HG03025 (cell line): Measurements from ENCODE around the gene TMEM229B.

ENCODE experiments used
- ATAC-seq: cut with Tn5 transposase; IDR thresholded peaks from one replicate; pipeline ENCODE4 v1.9.1; 2021; ENCODE audit warnings: mild to moderate bottlenecking, moderate library complexity; ENCODE audit not compliant: unreplicated experiment, low FRiP score

Gene TMEM229B

DNA sequence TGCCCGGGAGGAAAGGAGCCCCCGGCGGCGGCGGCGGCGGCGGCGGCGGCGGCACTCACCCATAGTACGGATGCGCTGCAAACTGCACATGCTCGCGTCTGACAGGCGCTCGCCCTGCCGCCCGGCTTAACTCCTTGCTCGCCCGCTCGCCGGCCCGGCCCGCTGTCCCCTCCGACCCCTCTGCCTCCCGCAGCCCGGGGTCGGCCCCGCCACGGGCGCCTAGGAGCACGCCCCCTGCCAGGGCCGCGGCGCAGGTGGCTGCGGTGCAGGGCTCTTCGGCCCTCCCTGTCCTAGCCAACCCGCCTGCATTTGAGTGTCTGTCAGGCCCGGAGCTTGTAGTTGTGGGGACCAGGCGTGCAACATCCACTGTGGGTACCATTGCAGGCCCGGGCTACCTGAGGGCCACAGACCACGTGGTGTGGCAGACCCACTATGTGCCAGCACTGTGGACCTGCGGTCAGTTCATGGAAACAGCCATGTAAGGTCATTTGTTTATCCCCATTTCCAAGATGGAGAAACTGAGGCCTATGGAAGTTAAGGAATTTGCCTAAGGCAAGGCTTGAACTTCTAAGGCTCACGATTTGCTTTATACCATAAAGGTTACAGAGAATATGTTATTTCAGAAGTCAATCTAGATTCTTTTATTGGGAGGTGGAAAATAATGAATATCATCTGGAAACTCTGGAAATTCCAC is 27.0 kb upstream of the TMEM229B start:
- ATAC-seq, result no peak

DNA sequence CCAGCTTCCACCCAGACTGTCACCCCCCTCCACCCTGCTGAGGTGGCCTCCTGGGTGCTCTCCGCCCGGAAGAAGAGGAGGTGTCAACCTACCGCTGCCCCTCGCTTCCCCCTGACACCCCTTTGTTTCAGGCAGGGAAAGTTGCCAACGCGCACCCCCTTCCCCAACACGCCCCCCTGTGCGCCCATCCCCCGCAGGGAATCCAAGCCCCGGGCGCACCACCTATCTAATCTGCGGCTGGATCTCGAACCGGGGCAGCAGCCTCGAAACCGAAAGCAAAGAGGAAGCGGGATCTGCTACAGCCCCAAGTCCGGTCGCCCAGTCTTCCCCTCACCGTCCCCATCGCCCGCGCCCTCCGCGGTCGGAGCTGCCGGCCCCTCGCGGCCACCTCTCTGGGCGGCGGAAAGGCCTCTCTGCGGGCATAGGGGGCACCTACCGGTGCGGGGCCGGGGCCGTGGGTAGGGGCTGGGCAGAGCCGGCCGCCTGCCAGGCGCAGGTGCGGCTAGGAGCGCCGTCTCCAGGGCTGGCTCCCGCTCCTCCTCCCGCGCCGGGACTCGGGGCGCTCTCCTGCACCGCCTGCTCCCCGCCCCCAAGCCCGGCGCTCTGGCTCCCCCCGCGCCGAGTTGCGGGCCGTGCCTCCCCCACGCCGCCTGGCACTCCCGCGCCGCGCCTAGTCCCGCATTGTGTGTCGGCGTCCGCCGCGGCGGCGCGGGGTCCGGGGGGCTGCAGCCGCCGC is 26.3 kb upstream of the TMEM229B start:
- no peak for ATAC-seq

DNA sequence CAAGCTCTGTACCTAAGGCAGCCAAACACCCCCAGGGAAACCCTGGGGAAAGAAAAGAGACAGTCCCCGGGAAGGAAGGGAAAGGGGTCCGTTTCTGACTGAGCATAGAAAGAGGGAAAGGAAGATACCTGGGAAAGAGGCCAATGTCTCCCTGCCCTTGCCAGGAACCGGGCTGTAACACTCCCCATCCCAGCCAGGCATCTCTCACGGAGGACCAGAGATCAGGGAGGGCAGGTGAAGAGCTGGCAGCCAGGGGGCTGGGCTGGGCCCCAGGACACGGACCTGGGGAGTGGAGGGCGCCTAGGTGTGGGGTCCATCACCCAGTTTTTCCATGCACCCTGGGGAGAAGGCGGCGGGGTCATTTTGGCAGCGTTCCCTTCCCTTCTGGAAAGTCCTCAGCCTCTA is 25.7 kb upstream of the TMEM229B start:
- ATAC-seq, result no peak

DNA sequence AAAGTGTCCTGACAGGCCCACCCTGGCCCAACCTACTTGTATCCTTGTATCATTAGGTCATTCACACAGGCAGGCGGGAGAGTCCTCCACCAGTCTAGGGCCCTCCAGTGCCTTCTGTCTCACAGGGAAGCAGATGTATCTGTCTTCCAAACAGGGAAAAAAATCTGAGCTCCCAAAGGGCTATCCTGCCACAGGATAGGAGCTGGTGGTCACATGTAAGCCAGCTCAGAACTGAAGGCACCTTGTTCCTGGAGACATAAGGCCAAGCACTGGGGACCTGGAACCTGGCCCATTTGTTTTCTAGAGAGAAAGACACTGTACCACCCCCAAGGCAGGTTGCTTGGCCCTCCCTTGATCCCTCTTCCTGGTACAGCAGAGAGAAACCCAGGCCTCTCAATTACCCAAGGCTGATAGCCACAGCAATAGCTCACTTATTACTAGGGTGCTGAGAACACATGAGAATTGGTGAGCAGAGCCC is 25.1 kb upstream of the TMEM229B start:
- no peak for ATAC-seq

DNA sequence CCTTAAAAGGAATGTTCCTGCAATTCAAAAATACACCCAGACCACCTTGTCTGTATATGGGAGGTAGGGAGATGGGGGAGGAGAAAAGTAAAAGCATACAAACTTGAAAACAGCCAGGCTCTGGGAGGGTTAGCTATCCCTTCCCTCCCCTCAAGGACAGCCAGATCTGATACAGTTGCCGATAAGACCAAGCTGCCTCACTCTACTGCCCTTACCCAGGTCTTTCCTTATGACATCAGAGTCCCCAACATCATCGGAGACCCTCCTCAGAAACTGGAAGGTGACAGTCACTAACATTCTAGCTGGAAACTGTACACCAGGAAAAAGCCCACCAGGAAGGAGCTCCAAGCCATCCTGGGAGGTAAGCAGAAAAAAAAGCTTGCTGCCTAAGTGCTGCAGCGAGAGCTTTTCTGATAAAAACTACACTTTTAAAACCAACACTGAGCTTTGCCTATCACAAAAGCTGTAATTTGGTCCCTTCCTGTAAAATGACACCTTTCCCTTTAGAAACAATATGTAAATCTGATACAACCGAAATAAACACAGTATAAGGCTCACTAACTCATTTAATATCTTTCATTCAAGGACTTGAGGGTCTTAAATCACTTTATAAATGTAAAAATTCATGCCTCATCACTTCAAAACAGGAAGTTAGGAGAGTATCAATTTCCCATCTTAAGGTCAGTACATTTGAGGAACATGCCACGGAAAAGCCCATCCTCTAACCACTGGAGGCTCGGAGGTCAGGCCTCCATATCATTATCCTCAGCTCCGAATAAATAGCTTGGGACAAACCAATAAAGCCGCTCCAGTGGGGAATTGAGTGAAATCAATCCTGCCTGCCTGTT is 24.2 kb upstream of the TMEM229B start:
- no peak for ATAC-seq

DNA sequence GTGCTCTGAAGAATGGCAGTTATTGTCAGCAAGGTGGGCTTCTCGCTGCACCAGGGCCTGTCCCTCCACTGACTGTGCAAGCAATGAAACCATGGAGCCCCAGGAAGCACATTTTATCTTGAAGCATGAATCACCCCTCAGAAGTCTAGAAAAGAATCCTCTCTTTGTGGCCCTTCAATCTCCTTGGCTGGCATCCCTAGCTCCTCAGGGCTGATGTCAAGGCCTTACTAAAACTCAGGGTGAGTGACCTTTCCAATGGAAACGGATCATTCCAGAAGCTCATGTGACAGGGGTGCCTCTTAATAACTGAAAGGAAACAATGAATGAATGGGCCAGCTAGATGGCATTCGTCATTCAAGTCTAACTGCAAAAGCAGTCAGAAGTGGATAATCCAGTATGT is 22.3 kb upstream of the TMEM229B start:
- ATAC-seq, result no peak

DNA sequence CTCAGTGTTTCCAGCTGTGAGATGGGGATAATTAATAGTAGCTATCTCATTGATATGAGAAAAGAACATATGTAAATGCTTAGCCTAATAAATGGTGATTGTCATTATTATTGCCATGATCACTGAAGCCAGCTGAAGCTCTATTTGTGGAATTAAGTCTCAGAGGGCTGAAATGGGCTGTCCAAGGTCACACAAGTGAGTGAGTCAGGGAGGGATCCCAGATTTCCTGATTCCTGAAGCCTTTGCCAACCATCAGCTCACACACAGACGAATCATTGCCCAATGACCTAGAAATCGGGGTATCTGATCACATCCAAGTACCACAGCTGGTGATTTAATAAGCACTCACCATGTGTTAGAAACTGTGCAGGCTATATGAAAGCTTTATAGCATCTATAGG is 21.6 kb upstream of the TMEM229B start:
- ATAC-seq, result no peak

DNA sequence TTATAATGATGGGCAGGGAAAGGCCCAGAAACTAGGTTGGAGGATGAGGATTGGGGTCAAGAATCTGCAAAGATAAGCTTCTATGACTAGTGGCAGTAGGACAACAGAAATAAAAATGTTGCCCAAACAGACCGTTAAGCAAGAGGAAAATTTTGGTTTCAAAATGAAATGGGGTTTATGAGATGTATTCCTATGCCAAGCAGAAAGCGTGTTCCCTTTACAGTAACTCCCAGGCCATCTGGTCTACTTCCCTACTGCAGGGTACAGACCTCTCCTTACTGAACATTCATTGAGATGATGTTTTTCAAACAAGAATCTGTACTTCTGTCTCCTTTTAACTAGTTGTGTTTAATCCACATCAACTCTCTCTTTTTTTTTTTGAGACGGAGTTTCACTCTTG is 20.4 kb upstream of the TMEM229B start:
- no peak for ATAC-seq

DNA sequence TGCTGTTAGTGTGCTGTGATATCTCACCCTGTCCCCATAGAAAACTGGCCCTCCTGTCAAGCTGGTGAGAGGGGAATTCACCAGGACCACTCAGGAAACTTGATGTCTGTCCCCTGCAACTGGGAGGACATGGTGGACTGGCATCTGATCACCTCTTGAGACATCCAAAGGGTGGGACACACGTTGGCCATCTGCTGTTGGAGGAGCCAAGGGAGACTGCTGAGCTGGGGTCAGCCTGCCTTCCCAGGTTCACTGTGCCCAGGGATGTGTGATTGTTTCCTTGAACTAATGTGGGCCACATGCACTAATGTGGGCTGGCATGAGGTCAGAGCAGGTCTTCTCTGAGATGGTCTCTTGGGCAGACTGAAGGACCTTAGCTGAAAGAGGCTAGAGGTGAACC is 16.7 kb upstream of the TMEM229B start:
- no peak for ATAC-seq

DNA sequence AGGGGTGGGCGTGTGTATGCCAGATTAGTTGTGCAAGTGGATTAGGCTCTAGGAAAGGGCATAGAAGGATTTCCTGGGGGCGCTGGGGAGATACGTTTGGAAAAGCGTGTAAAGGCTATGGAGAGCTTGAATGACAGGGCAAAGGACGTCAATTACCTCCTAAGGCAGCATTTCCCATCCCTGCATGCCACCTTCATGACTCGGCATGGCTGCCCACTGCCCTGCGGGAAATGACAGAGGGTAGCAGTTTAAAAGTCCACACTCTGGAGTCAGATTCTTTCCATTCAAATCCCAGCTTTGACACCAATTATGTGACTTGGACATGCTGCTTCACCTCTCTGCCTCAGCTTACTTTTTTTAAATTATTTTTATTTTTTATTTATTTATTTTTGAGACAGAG is 14.8 kb upstream of the TMEM229B start:
- ATAC-seq, result no peak

DNA sequence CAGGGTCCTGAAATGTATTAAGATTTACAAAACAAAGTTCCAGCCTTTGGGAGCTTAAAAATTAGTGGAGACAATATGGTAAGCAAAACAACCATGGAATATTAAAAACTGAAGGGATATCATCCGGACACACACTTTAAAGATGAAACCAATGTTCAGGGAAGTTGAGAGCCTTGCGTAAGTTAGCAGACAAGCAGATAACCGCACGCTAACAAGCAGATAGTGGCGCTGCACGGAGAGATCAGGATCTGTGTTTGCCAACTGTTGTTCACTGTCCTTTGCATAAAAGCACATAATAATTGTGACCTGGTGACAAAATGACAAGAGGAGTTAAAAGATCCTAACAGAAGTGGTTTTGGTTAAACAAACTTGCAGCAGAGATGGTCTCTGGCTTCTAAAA is 14.3 kb upstream of the TMEM229B start:
- ATAC-seq, result no peak

DNA sequence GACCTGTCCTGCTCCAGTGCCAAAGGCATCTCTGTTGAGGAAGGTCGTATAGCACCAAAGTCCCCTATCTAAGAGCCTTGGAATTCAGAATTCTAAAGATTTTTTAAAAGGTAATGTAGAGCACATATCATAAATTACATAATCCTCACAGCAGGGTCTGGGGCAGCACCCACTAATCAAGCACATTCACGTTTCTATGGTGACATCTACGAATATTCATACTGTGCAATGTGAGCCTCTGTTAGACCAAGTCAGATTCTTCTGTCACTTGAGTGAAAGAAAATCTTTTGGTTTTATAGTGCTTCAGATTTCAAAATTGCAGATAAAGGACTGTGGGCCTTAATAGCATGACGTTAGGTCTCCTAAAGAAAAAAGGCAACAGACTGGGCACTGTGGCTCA is 13.1 kb upstream of the TMEM229B start:
- no peak for ATAC-seq

DNA sequence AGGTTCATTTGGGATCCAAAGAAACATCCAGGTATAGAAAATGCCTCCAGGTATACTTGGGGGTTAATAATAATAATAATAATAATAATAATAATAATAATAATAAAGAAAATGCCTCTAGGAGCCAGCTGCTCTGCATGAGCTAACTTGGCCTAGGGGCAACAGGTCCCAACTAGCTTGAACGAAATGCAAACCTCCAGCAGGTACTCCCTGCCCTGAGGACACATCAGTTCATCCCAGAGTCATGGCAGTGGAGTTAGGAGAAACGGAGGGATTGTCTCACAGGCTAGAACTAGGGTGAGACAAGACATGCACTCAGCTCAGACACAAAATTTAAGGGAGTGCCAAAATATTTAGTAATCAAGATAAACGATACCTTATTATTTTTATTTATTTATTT is 12.5 kb upstream of the TMEM229B start:
- ATAC-seq, result no peak

DNA sequence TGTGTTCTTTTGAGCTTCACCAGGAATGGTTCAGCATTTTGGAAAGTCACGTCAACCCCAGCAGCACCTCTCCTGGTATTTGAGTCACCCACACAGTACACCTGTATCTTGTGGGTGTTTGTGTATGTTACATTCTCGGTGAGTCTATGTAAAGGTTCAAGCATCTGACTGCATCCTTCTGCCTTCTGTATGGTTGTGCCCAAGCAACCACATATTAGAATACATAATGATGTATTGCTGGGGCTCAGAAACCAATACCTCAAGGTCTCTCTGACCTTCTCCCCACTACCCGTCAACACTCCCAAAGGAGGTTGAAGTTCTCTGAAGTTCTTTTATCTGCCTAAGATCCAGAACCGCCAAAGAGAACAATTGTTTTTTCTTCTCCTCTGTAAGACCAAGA is 9.2 kb upstream of the TMEM229B start:
- no peak for ATAC-seq

DNA sequence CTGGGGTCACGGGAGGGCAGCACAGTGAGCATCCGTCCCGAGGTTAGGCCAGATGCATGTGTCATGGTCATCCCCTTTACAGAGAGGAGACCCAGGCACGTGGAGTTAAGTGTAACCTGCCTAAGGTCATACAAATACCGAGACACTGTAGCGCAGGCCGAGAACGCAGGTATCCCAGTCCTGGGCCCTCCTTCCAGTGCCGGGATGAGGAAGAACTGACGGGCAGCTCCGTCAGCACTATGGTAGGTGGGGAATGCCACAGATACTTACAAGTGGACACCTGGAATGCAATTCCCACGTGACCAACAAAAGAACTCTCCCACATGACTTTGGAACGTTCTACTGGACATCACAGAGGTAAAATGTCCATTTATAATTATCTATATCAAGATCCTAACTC is 8.7 kb upstream of the TMEM229B start:
- no peak for ATAC-seq

DNA sequence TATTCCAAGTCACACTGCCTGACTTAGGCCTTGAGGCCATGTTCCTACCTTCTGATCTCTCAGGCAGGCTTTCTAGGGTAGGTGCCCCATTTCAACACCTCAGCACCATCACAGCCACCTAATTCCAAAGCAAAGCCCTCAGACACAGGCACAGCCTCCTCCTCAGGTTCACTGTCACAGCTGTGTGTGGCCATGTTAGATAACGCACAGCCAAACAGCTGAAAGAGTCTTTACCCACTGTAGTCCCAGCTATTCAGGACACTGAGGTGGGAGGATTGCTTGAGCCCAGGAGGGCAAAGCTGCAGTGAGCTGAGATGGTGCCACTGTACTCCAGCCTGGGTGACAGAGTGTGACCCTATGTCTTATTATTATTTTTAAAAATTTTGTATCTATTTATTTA is 7.3 kb upstream of the TMEM229B start:
- ATAC-seq, result no peak

DNA sequence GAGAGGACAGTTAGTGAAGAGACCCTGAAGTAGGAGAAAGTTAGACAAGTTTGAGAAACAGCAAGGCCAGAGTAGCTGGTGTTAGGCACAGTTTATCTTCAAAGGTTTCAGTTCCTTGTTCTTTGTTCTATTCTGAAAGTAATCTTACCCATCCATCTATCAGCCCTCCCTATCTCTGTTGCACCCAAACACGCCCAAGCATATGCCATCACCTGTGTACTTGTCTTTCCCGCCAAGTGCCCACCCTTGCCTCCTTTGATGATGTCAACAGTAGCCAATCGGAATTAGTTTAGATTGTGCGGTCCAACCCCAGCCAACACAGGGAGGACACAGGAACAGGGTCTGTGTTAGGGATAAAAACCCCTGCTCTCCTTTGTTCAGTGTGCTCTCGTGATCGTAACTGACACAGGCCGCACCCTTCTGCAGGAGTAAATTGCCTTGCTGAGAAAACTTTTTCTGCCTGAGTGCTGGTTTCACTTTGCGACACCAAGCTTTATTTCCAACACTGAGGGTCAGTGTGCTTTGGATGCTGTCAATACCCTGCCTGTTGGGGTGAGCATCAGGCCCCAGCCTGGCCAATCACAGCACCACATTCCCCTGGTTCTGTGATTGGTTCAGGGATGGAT is 4.7 kb upstream of the TMEM229B start:
- ATAC-seq, result no peak

DNA sequence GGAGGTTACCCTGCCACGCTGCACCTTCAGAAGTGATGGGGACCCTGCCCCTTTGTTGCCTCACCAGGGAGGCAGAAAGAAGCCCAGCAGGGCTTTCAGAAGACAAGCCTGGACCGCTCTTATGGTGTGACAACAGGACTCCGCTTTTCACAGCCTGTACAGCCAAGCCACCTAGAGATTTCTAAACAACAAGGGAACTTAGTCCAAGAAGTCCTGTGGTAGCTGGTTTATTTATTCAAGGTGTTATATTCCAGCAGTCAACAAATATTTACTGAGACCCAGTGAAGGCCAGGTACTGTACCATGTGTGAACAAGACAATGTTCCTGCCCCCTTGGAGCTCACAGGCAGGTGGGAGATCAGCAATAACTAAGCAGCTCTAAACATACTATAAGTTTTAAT is 4.0 kb upstream of the TMEM229B start:
- no peak for ATAC-seq

DNA sequence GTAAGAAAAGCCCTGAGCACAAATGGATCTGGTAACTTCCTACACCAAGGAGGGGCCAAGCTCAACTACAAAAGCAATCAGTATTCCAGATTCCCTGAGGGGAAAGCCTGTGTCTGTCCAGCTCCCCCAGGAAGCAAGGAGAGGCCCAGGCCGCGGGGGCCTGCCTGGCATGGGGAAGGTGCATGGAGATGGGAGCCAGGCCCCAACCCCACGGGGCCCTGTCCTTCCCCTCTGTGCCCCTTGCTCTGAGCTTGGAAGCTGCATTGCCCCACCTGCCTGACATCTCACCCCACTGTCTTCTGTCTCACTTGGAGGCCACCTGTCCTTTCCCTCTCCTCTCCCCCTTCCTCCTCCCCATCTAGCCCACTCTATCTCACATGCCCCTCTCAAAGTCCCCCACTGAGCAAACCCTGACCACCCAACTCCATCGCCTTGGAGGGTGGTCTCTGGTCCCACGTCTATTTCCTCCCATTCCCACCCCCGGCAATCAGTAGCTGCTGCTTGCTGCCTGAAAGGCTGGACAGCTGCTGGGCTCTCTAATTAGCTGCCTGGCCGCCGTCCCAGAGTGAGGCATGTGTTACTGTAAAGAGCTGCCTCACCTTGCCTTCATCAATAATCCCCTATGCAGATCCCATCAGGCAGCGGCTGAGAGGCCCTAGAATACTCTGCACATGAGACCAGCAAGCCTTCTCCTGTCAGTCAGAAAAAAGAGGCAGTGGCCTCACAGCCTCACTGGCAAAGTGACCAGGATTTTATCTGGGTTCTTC is 3.4 kb upstream of the TMEM229B start:
- no peak for ATAC-seq

DNA sequence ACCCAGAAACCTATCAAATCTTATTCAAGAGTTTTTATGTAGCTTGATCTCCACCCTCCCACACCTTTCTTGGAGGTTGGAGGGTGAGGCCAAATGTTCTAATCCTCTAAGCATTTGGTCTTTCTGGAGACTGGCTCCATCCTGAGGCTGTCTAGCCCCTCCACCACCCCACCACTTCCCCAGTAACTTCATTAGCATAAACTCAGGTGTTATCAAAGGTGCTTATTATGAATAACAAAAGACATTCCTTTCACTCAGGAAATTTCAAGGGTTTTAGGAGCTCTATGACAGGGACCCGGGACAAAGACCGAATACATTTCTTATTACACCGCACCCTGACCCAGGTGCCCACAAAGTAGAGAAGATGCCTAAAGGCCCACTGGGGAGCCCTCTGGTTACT is 2.8 kb upstream of the TMEM229B start:
- ATAC-seq, result no peak
